ENCODE data around the gene NSMCE3. TPM values are rescaled to one million over a fixed set of nuclear protein-coding genes. Genes with fewer than 3 reads are reported as not detected.
"Not testable (repeated sequence)": the region's sequence is repeated elsewhere in the genome, so short reads cannot be mapped to it uniquely, and the experiment has no call there.

The NSMCE3 gene
- total RNA-seq, 1 experiment from 2014 or later: 12.1 TPM

- no peak for DNase-seq (ENCODE audit: low spot score)
These were observed 740 bp upstream of the NSMCE3 start for GRCh38 chr15:29270169-29270955.

- DNase-seq (ENCODE audit: low spot score): peak; percentile 29
These were observed 727 bp downstream of the NSMCE3 start for GRCh38 chr15:29268706-29269484.

- DNase-seq (ENCODE audit: low spot score): no peak
These were observed 3.5 kb downstream of the NSMCE3 start for GRCh38 chr15:29266052-29266582.

GRCh38 chr15:29263289-29263688, 6.3 kb downstream of the NSMCE3 start:
- DNase-seq (ENCODE audit: low spot score): no peak

GRCh38 chr15:29262738-29263137, 6.9 kb downstream of the NSMCE3 start:
- DNase-seq (ENCODE audit: low spot score): no peak

GRCh38 chr15:29260896-29261295, 8.7 kb downstream of the NSMCE3 start:
- no peak for DNase-seq (ENCODE audit: low spot score)

GRCh38 chr15:29259233-29259632, 10.4 kb downstream of the NSMCE3 start:
- no peak for DNase-seq (ENCODE audit: low spot score)

- DNase-seq (ENCODE audit: low spot score): no peak
These were observed 17.4 kb downstream of the NSMCE3 start for GRCh38 chr15:29252234-29252633.

- DNase-seq (ENCODE audit: low spot score): no peak
These were observed 25.1 kb downstream of the NSMCE3 start for GRCh38 chr15:29244544-29244943.

- no peak for DNase-seq (ENCODE audit: low spot score)
These were observed 25.5 kb downstream of the NSMCE3 start for GRCh38 chr15:29244123-29244522.

- no peak for DNase-seq (ENCODE audit: low spot score)
These were observed 27.0 kb downstream of the NSMCE3 start for GRCh38 chr15:29242456-29243242.

- no peak for DNase-seq (ENCODE audit: low spot score)
These were observed 28.4 kb downstream of the NSMCE3 start for GRCh38 chr15:29241207-29241606.

- no peak for DNase-seq (ENCODE audit: low spot score)
These were observed 30.2 kb downstream of the NSMCE3 start for GRCh38 chr15:29239395-29239794.

- no peak for DNase-seq (ENCODE audit: low spot score)
These were observed 36.1 kb downstream of the NSMCE3 start for GRCh38 chr15:29233566-29233965.

GRCh38 chr15:29226436-29227208, 43.0 kb downstream of the NSMCE3 start:
- no peak for DNase-seq (ENCODE audit: low spot score)

GRCh38 chr15:29225534-29226234, 43.9 kb downstream of the NSMCE3 start:
- no peak for DNase-seq (ENCODE audit: low spot score)

- not testable (repeated sequence) for DNase-seq (ENCODE audit: low spot score)
These were observed 44.6 kb downstream of the NSMCE3 start for GRCh38 chr15:29224987-29225363.

- DNase-seq (ENCODE audit: low spot score): not testable (repeated sequence)
These were observed 45.2 kb downstream of the NSMCE3 start for GRCh38 chr15:29224235-29224986.

- no peak for DNase-seq (ENCODE audit: low spot score)
These were observed 46.0 kb downstream of the NSMCE3 start for GRCh38 chr15:29223640-29224039.
